Measurements from ENCODE around the gene BDNF. TPM values are rescaled to one million over a fixed set of nuclear protein-coding genes. Genes with fewer than 3 reads are reported as not detected.

The BDNF gene
- total and polyA plus RNA-seq, 2 of the 8 experiments (the other 6 are each of a cell fraction or from before 2014, with no cell fraction given), result 2.4 to 5.4 TPM

DNA sequence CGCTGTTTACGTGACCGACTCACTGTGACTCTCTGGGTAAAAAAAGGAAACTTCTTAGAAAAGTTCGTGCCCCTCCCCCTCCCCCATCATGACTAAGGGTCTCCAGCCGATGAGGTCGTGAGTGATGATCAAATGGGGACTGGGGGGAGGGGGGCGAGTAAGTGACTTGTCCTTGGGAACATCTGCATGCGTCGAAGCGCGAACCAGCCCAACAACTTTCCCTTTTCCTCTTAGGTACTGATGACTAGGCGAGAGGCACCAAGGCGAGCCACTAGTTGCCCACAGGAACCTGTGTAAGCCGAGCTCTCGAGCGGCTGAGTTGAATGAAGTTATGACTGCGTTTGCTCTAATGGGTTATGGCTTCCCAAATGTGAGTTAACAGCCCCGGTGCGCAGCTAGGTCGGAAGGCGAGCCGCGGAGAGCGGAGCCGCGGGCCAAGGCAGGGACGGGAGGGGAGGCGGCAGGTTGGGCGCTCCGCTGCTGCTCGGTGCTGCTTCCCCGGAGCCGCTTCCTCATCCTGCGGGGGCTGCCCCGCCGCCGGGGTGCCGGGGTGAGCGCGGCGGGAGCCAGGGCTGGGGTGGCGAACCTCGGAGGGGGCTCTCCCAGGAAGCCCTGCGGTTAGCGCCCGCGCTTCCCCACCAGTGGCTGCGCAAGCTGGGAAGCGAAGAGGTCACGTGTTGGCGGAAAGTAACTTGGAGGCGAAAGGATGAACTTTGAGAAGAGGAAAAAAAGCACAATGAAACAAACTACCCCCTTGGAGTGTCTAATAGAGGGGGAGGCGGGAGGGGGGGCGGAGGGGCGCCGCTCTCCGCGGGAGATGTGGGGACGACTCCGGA is 22.1 kb upstream of the BDNF start:
- Histone ChIP-seq H3K14ac (ENCODE audit: insufficient read length) (no peak overlapping the region), H3K18ac (ENCODE audit: extremely low read depth, low read length) (peak overlapping the region; percentile 99), H4K91ac (replicated peaks; ENCODE audit: insufficient read length, low read length) (no peak overlapping the region), H3K23me2 (ENCODE audit: low read depth, low read length) (peaks cover 36% of the 10 kb centered on the region), H3K4ac (replicated peaks; ENCODE audit: insufficient read length, low read depth, low read length) (no peak overlapping the region), H4K5ac (ENCODE audit: insufficient read length, low read depth, low read length) (peak overlapping the region; percentile 7), H2BK15ac (ENCODE audit: low read length) (peak overlapping the region; percentile 84; the same call in 1 of the 2 replicates), H3K9me3 (ENCODE audit: insufficient read depth in 2 of 2, low read depth in 1 of 2, low read length in 1 of 2) (no peaks in the 10 kb centered on the region), H3K4me2 (ENCODE audit: insufficient read depth in 1 of 2, low read depth in 2 of 2, low read length in 2 of 2) (peak overlapping the region; percentile 94 to 97), H3K56ac (replicated peaks; ENCODE audit: insufficient read length, low read depth, low read length) (no peak overlapping the region), H3K4me3 (ENCODE audit: extremely low read depth in 1 of 4, insufficient read depth in 2 of 4, low read depth in 3 of 4, low read length in 4 of 4) (peak overlapping the region; percentile 53 to 74 (median 64)), H3K9ac (replicated peaks in 1 of 4; ENCODE audit: extremely low read depth in 1 of 4, low read depth in 3 of 4, low read length in 3 of 4) (peak overlapping the region in 3 of 4 experiments; percentile 39 to 49 (median 39); a peak in 6 of 7 replicates), H3K79me1 (ENCODE audit: low read depth, low read length) (no peaks in the 10 kb centered on the region), H2BK120ac (replicated peaks; ENCODE audit: low read depth, low read length) (no peak overlapping the region), H3K79me2 (ENCODE audit: control insufficient read depth in 1 of 2, insufficient read depth in 2 of 2, low read length in 2 of 2) (no peaks in the 10 kb centered on the region), H2AK5ac (ENCODE audit: low read depth, low read length) (no peak overlapping the region), H3K27me3 (replicated peaks in 1 of 4; ENCODE audit: control insufficient read depth in 3 of 4, extremely low read depth in 1 of 4, insufficient read depth in 3 of 4, low read length in 3 of 4) (peaks cover 7 to 29% (median 25%) of the 10 kb centered on the region in 4 experiments), H2BK5ac (ENCODE audit: low read depth, low read length) (peak overlapping the region; percentile 84; the same call in 1 of the 2 replicates), H4K20me1 (replicated peaks in 1 of 2; ENCODE audit: control insufficient read depth in 1 of 2, insufficient read depth in 2 of 2, low read length in 2 of 2) (peaks cover 0 to 4% of the 10 kb centered on the region in 2 experiments), H3K4me1 (replicated peaks in 1 of 4; ENCODE audit: control insufficient read depth in 3 of 4, insufficient read depth in 4 of 4, low read length in 3 of 4) (peaks cover 5 to 10% (median 9%) of the 10 kb centered on the region in 4 experiments), H2BK12ac (ENCODE audit: low read depth, low read length) (peak overlapping the region; percentile 96), H4K8ac (ENCODE audit: extremely low read depth, insufficient read depth, low read length) (peak overlapping the region; percentile 73; the same call in 1 of the 2 replicates), H3K27ac (ENCODE audit: low read depth, low read length) (no peak overlapping the region), H2BK20ac (ENCODE audit: low read length) (peak overlapping the region; percentile 74), H2AFZ (ENCODE audit: low read length) (peak overlapping the region; percentile 37; the same call in 1 of the 2 replicates), H3K36me3 (ENCODE audit: control insufficient read depth in 2 of 4, insufficient read depth in 4 of 4, low read length in 3 of 4) (no peaks in the 10 kb centered on the region), H3K23ac (ENCODE audit: insufficient read length) (no peak overlapping the region)
- POLR2A ChIA-PET (ENCODE audit: partially characterized antibody), result interaction anchor here (0.8 to 9.1 kb wide), 10 partner anchors 13 to 388 kb away, joined by 3 to 191 read pairs (median 3); partner anchors contain the start of genes BDNF and LIN7C
- WGBS, 2 experiments (ENCODE audit: extremely low coverage in 1 of 2, insufficient coverage in 1 of 2, insufficient read length in 1 of 2, insufficient replicate concordance in 2 of 2, low coverage in 1 of 2, low lambda C conversion rate in 2 of 2, missing lambda C conversion rate in 1 of 2), result 1% methylated on average over 43 of the region's 60 CpGs; no CpG with 5 or more reads in 1 of the 2 experiments
- DNase-seq (ENCODE audit: low read depth in 1 of 2, low spot score in 2 of 2), result peak in 1 of 2 experiments; percentile 81
- CTCF ChIA-PET (ENCODE audit: partially characterized antibody), result interaction anchor here (0.9 to 11.2 kb wide), 4 partner anchors 11 to 536 kb away, joined by 3 to 223 read pairs (median 3); partner anchors contain the start of gene BDNF
- FAIRE-seq, result no peak
- TF ChIP-seq RBBP5 (IDR thresholded peaks at IDR 0.05; ENCODE audit: borderline replicate concordance, low read depth, low read length) (peak; percentile 78), EZH2 (IDR thresholded peaks at IDR 0.05; ENCODE audit: low read depth, low read length, severe bottlenecking) (peak; percentile 38), EGR1 (IDR thresholded peaks at IDR 0.05; ENCODE audit: borderline replicate concordance, low read depth, low read length) (peak; percentile 34; the same call in 1 of the 2 replicates), CTBP2 (IDR thresholded peaks at IDR 0.05; ENCODE audit: borderline replicate concordance, insufficient read depth, insufficient read length, low read length) (peak; percentile 21), SP2 (IDR thresholded peaks at IDR 0.05; ENCODE audit: low read length) (no peak), BRCA1 (IDR thresholded peaks at IDR 0.05; ENCODE audit: low read depth, low read length) (no peak), POLR2AphosphoS5 (IDR thresholded peaks at IDR 0.05; ENCODE audit: low read depth, low read length) (no peak), GABPA (IDR thresholded peaks at IDR 0.05; ENCODE audit: borderline replicate concordance, insufficient read depth, low read length) (peak; percentile 52; the same call in 1 of the 2 replicates), ASH2L (IDR thresholded peaks at IDR 0.05; ENCODE audit: low read length) (peak; percentile 91)
- TF ChIP-seq, protein P1, sequence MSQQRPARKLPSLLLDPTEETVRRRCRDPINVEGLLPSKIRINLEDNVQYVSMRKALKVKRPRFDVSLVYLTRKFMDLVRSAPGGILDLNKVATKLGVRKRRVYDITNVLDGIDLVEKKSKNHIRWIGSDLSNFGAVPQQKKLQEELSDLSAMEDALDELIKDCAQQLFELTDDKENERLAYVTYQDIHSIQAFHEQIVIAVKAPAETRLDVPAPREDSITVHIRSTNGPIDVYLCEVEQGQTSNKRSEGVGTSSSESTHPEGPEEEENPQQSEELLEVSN (IDR thresholded peaks at IDR 0.05), result peak; percentile 82
